ENCODE results near the gene YY1. TPM values are rescaled to one million over a fixed set of nuclear protein-coding genes. Genes with fewer than 3 reads are reported as not detected.
"Not testable (repeated sequence)": the region's sequence is repeated elsewhere in the genome, so short reads cannot be mapped to it uniquely, and the experiment has no call there.

Gene YY1
- total and polyA plus RNA-seq, 2 of the 8 experiments (the other 6 are each of a cell fraction or from before 2014, with no cell fraction given), result 26.4 to 106 TPM

GRCh38 chr14:100287998-100288295 lies 49.0 kb downstream of the YY1 start:
- H2AFZ ChIP-seq (ENCODE audit: low read length); H2BK15ac ChIP-seq (ENCODE audit: low read length); H2BK5ac ChIP-seq (ENCODE audit: low read depth, low read length); H3K14ac ChIP-seq (ENCODE audit: insufficient read length); H3K56ac ChIP-seq (replicated peaks; ENCODE audit: insufficient read length, low read depth, low read length); H3K4me2 ChIP-seq (ENCODE audit: insufficient read depth in 1 of 2, low read depth in 2 of 2, low read length in 2 of 2); H3K23ac ChIP-seq (ENCODE audit: insufficient read length); H3K4me3 ChIP-seq (ENCODE audit: extremely low read depth in 1 of 4, insufficient read depth in 2 of 4, low read depth in 3 of 4, low read length in 4 of 4); H3K9ac ChIP-seq (replicated peaks in 1 of 4; ENCODE audit: extremely low read depth in 1 of 4, low read depth in 3 of 4, low read length in 3 of 4); H3K27me3 ChIP-seq (replicated peaks in 1 of 4; ENCODE audit: control insufficient read depth in 3 of 4, extremely low read depth in 1 of 4, insufficient read depth in 3 of 4, low read length in 3 of 4); H3K9me3 ChIP-seq (ENCODE audit: insufficient read depth in 2 of 2, low read depth in 1 of 2, low read length in 1 of 2); H3K23me2 ChIP-seq (ENCODE audit: low read depth, low read length); H4K8ac ChIP-seq (ENCODE audit: extremely low read depth, insufficient read depth, low read length); DNase-seq (ENCODE audit: low read depth in 1 of 2, low spot score in 2 of 2); FAIRE-seq; H3K27ac ChIP-seq (ENCODE audit: low read depth, low read length); H3K79me1 ChIP-seq (ENCODE audit: low read depth, low read length); H2AK5ac ChIP-seq (ENCODE audit: low read depth, low read length); H3K4ac ChIP-seq (replicated peaks; ENCODE audit: insufficient read length, low read depth, low read length); H3K18ac ChIP-seq (ENCODE audit: extremely low read depth, low read length); H2BK120ac ChIP-seq (replicated peaks; ENCODE audit: low read depth, low read length); H4K5ac ChIP-seq (ENCODE audit: insufficient read length, low read depth, low read length); H4K91ac ChIP-seq (replicated peaks; ENCODE audit: insufficient read length, low read length); H2BK12ac ChIP-seq (ENCODE audit: low read depth, low read length); H2BK20ac ChIP-seq (ENCODE audit: low read length); H3K79me2 ChIP-seq (ENCODE audit: control insufficient read depth in 1 of 2, insufficient read depth in 2 of 2, low read length in 2 of 2): not testable (repeated sequence)
- peaks cover 5 to 30% (median 19%) of the 10 kb centered on the region in 4 experiments; a peak in 7 of 8 replicates for H3K36me3 ChIP-seq (ENCODE audit: control insufficient read depth in 2 of 4, insufficient read depth in 4 of 4, low read length in 3 of 4)
- H3K4me1 ChIP-seq (replicated peaks in 1 of 4; ENCODE audit: control insufficient read depth in 3 of 4, insufficient read depth in 4 of 4, low read length in 3 of 4), result peaks cover 8 to 17% (median 12%) of the 10 kb centered on the region in 4 experiments
- ChIA-PET POLR2A (ENCODE audit: partially characterized antibody) (interaction anchor here (0.5 to 16.0 kb wide), 3 partner anchors 13 to 79 kb away, joined by 3 to 200 read pairs (median 4); partner anchors contain the start of gene SLC25A29), CTCF (ENCODE audit: partially characterized antibody) (interaction anchor here (0.5 to 1.7 kb wide), 6 partner anchors 15 to 180 kb away, joined by 3 to 6 read pairs (median 3); no protein-coding TSS in a partner anchor)
- peaks cover 15 to 34% of the 10 kb centered on the region in 2 experiments for H4K20me1 ChIP-seq (replicated peaks in 1 of 2; ENCODE audit: control insufficient read depth in 1 of 2, insufficient read depth in 2 of 2, low read length in 2 of 2)
- WGBS, 2 experiments (ENCODE audit: extremely low coverage in 1 of 2, insufficient coverage in 1 of 2, insufficient read length in 1 of 2, insufficient replicate concordance in 2 of 2, low coverage in 1 of 2, low lambda C conversion rate in 2 of 2, missing lambda C conversion rate in 1 of 2), result 90% methylated on average over 8 of the region's 8 CpGs; no CpG with 5 or more reads in 1 of the 2 experiments
